ENCODE results near the gene GPATCH11.

DNA sequence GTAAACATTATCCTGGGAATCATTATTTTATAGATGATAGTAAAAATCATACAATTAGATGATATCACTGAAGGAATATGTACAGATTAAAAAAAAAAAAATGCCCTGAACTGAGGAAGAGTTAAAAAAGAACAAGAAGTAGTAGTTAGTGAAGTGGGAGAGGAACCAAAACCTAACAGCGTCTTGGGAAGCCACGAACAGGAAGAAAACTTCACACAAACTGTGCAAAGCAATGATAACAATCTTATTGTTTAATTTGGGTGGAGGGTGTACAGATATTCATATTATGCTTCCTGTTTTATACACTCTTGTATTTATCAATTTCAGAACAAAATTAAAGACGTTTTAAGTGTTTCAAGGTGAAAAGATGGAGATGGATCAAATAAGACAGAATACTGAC is 3.6 kb upstream of the GPATCH11 start:
- no peak for TF ChIP-seq CTCF (conservative IDR thresholded peaks at IDR 0.05 in 1 of 2, IDR thresholded peaks at IDR 0.05 in 1 of 2; ENCODE audit: low read depth in 1 of 2, low read length in 2 of 2)
- TF ChIP-seq EZH2 (IDR thresholded peaks at IDR 0.05; ENCODE audit: low read length, missing control alignments): no peak

All from fibroblast of lung (primary cell).